Pancreas (tissue), 10 donors: ENCODE results near the gene HCFC1R1. TPM values are rescaled to one million over a fixed set of nuclear protein-coding genes. Genes with fewer than 3 reads are reported as not detected.

Experiments
- ATAC-seq, 4 donors: fragments of 200-7000 bp; cut with Tn5 transposase; one replicate each; pipeline versions ENCODE4 v1.8.0 to v1.9.1; 2020; ENCODE audit warnings: mild to moderate bottlenecking in 4 of 4, moderate library complexity in 4 of 4
- DNase-seq, 6 donors: peaks; one replicate each; pipeline ENCODE4 v3.0.0-alpha.2; 2020
- FAIRE-seq: peaks from 2 replicates; lab custom pipeline; 2012; peaks lifted over from hg19 to GRCh38; lab: Jason Lieb, UNC
- H3K27ac ChIP-seq, 4 donors: fragments of 200-600 bp; sonication (generic); 1 replicate in 3 of 4; 2 replicates in 1 of 4; pipeline versions ENCODE4 v1.5.0 to v1.8.0; 2020
- H3K27me3 ChIP-seq, 4 donors: fragments of 200-600 bp; one replicate each; pipeline ENCODE4 v1.8.0; 2021
- H3K36me3 ChIP-seq, 3 donors: fragments of 200-600 bp; sonication (generic) in 1 of 3; one replicate each; pipeline versions ENCODE4 v1.5.0 to v1.8.0; 2020 to 2021
- H3K4me1 ChIP-seq, 3 donors: fragments of 200-600 bp; one replicate each; pipeline ENCODE4 v1.8.0; 2021
- H3K4me3 ChIP-seq, 4 donors: fragments of 200-600 bp; sonication (generic) in 2 of 4; one replicate each; pipeline versions ENCODE4 v1.5.0 to v1.8.0; 2020 to 2021
- H3K9me3 ChIP-seq, 4 donors: fragments of 200-600 bp; one replicate each; pipeline ENCODE4 v1.8.0; 2021
- CTCF ChIP-seq, 4 donors: fragments of 200-600 bp; sonication (generic) in 3 of 4; IDR thresholded peaks; one replicate each; pipeline versions ENCODE4 v1.5.0 to v1.8.0; 2021; ENCODE audit warnings: antibody characterized with exemption in 4 of 4
- WGBS, 2 donors: extraction: QIAGEN DNeasy Blood & Tissue Kit; methylation state at CpG; one replicate each; pipeline ENCODE4 v1.1.7; 2013; 5-methylcytosine and 5-hydroxymethylcytosine counted together
- intact Hi-C, 3 donors: fragments of 100-400 bp; cut with DNase I; formaldehyde crosslinking; loops; one replicate each; pipeline versions ENCODE4 v1.11.1 to v1.14.2; 2022
- polyA plus RNA-seq, 2 donors: library from polyadenylated mRNA; stranded (reverse); fragments of 200-250 nt; gene quantifications; one replicate each; pipeline ENCODE4 v1.2.3, GENCODE V29; 2013
- total RNA-seq, 6 donors: library from RNA; stranded (reverse); fragmentation: NEBNext Ultra II Directional in 4 of 6; extraction: Animal tissue kit (Norgen Biotek cat#: 25700) in 4 of 6; gene quantifications; one replicate each; pipeline versions ENCODE4 v1.2.1 to v1.2.4, GENCODE V29; 2021 to 2023
- donor health status: healthy with polysubstance abuse.
- donor health status: DM: no; HTN: no; CAD: no; lungs with moderate emphysema.
- donor health status: DM: no; HTN: no; CAD: no.
- donor health status: control.
- donor health status: control.
- donor health status: Bipolar disorder and iron deficiency.
- donor health status: DM: yes; HTN: yes; CAD: no.
- donor health status: DM: no; HTN: no; CAD: no.
- donor health status: DM: no; HTN: no; CAD: no.
- donor health status: DM: yes; HTN: yes; CAD: no.

Gene HCFC1R1
- total and polyA plus RNA-seq, 8 donors, result 10.5 to 119 (median 14.4) TPM

DNA sequence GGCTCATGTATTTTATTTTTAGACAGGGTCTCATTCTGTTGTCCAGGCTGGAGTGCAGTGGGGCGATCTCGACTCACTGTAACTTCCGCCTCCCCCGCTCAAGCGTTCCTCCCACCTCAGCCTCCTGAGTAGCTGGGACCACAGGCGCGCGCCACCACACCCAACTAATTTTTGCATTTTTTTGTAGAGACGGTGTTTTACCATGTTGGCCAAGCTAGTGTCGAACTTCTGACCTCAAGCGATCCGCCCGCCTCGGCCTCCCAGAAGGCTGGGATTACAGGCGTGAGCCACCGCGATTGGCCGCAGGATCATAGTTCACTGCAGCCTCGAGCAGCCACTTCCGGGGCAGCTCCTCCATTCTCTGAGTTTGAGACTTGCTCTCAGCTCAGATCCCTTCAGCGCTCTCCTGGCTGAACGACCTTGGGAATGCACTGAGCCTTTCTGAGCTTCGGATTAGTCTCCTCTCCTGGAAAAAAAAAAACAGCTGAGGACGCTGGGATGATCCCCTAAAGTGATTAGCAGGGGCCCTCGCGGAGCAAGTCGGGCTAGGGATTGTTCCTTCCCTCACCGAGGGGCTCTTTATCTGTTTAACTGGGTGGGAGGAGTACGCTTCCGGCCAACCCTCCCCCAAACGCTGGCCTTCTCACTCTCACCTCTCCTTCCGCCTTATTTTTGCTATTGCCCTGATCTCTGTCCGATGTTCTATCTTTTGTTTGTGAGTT is 42.4 kb downstream of the HCFC1R1 start:
- H3K4me3 ChIP-seq, result peak overlapping the region in 2 of 4 donors; percentile 73 to 79
- TF ChIP-seq CTCF (IDR thresholded peaks at IDR 0.05), result no peak
- FAIRE-seq (no peak), ATAC-seq (no peak), DNase-seq (peak in 2 of 6 donors; percentile 40 to 51)
- no peaks in the 10 kb centered on the region for H3K36me3 ChIP-seq
- 54 to 60% methylated on average over 33 of the region's 33 CpGs for WGBS, 2 donors
- peaks cover 31 to 62% (median 31%) of the 10 kb centered on the region in 3 donors for H3K4me1 ChIP-seq
- H3K27me3 ChIP-seq, result no peaks in the 10 kb centered on the region
- no peaks in the 10 kb centered on the region for H3K9me3 ChIP-seq
- H3K27ac ChIP-seq, result no peak overlapping the region
- intact Hi-C loops, result loop anchor here in 1 of 3 donors (5.0 kb wide), 1 partner anchor 59 kb away; no protein-coding TSS in a partner anchor

GRCh38 chr16:2980227-2981176 is 43.2 kb downstream of the HCFC1R1 start, which contains the start of gene PKMYT1:
PKMYT1 (minus strand) TSS chr16:2980446; CDS start chr16:2979657, 789 bp downstream.
- intact Hi-C loops, result loop anchor here in 1 of 3 donors (5.0 kb wide), 1 partner anchor 58 kb away; no protein-coding TSS in a partner anchor

GRCh38 chr16:2979669-2980226 is 44.0 kb downstream of the HCFC1R1 start:
- intact Hi-C loops, result loop anchor here in 1 of 3 donors (5.0 kb wide), 1 partner anchor 57 kb away; no protein-coding TSS in a partner anchor
- no peak for ATAC-seq
- H3K4me3 ChIP-seq, result peak overlapping the region; percentile 42 to 79 (median 71)
- FAIRE-seq, result no peak
- 5 to 6% methylated on average over 37 to 43 of the region's 43 CpGs for WGBS, 2 donors
- H3K36me3 ChIP-seq, result no peaks in the 10 kb centered on the region
- peaks cover 16 to 46% (median 22%) of the 10 kb centered on the region in 3 donors for H3K4me1 ChIP-seq
- no peak overlapping the region for H3K27ac ChIP-seq
- TF ChIP-seq CTCF (IDR thresholded peaks at IDR 0.05), result no peak
- H3K27me3 ChIP-seq, result no peaks in the 10 kb centered on the region
- H3K9me3 ChIP-seq, result no peaks in the 10 kb centered on the region
- DNase-seq, result peak in 1 of 6 donors; percentile 85

More at GRCh38 chr16:2980227-2981176, 43.2 kb downstream of the HCFC1R1 start, which contains the start of gene PKMYT1:
- no peaks in the 10 kb centered on the region for H3K36me3 ChIP-seq
- 6 to 8% methylated on average over 54 to 91 of the region's 91 CpGs for WGBS, 2 donors
- no peak for FAIRE-seq
- no peaks in the 10 kb centered on the region for H3K9me3 ChIP-seq
- H3K27ac ChIP-seq, result peak within 1 kb of the TSS; percentile 79 to 88 (median 84)
- peak; percentile 87 to 99 (median 94) for DNase-seq
- ATAC-seq, result peak; percentile 84 to 92 (median 90)
- no peak for TF ChIP-seq CTCF (IDR thresholded peaks at IDR 0.05)
- peak within 1 kb of the TSS; percentile 42 to 79 (median 71) for H3K4me3 ChIP-seq
- H3K27me3 ChIP-seq, result no peaks in the 10 kb centered on the region
- H3K4me1 ChIP-seq, result peaks cover 23 to 54% (median 30%) of the 10 kb centered on the region in 3 donors

DNA sequence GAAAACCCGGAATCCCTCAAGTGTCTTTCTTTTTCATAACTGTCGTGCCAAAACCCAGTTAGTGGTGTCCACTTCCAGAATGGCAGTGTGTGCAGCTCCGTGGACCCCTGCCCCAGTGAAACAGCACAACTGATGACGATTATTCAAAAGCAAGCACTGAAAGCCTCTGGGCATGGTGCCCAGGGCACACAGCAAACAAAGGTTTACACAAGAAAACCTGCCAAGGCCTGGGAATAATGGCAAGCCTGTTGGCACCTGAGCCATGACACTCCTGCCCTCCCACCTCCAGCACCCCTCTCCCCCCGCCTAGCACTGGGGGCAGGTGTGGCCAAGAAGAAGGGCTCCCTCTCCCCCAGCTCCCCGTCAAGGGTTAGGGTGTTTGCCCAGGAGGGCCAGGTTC is 46.3 kb downstream of the HCFC1R1 start:
- 16 to 18% methylated on average over 6 of the region's 6 CpGs for WGBS, 2 donors
- FAIRE-seq, result no peak
- DNase-seq, result peak; percentile 82 to 96 (median 90)

More for the DNA sequence above, 46.3 kb downstream of the HCFC1R1 start:
- ATAC-seq, result peak; percentile 61 to 82 (median 78)
- no peak for TF ChIP-seq CTCF (IDR thresholded peaks at IDR 0.05)
- Histone ChIP-seq H3K4me1 (peaks cover 15 to 34% (median 20%) of the 10 kb centered on the region in 3 donors), H3K36me3 (no peaks in the 10 kb centered on the region), H3K4me3 (no peak overlapping the region), H3K27ac (peak overlapping the region; percentile 38 to 65 (median 48)), H3K27me3 (no peaks in the 10 kb centered on the region), H3K9me3 (no peaks in the 10 kb centered on the region)
- intact Hi-C loops, result no loop called here
